Daoy (cell line): ENCODE measurements around the gene LPXN. TPM values are rescaled to one million over a fixed set of nuclear protein-coding genes. Genes with fewer than 3 reads are reported as not detected.

ENCODE experiments used
- DNase-seq: peaks from one replicate; pipeline ENCODE4 v3.0.0-alpha.2; 2015; ENCODE audit warnings: low read depth
- total RNA-seq: library from RNA; depleted of rRNA; stranded (reverse); fragments of >200 nt; shearing (Covaris generic); gene quantifications from 2 replicates; pipeline ENCODE4 v1.2.3, GENCODE V29; 2014

The LPXN gene
- total RNA-seq, 1 experiment from 2014 or later: 132 TPM

DNA sequence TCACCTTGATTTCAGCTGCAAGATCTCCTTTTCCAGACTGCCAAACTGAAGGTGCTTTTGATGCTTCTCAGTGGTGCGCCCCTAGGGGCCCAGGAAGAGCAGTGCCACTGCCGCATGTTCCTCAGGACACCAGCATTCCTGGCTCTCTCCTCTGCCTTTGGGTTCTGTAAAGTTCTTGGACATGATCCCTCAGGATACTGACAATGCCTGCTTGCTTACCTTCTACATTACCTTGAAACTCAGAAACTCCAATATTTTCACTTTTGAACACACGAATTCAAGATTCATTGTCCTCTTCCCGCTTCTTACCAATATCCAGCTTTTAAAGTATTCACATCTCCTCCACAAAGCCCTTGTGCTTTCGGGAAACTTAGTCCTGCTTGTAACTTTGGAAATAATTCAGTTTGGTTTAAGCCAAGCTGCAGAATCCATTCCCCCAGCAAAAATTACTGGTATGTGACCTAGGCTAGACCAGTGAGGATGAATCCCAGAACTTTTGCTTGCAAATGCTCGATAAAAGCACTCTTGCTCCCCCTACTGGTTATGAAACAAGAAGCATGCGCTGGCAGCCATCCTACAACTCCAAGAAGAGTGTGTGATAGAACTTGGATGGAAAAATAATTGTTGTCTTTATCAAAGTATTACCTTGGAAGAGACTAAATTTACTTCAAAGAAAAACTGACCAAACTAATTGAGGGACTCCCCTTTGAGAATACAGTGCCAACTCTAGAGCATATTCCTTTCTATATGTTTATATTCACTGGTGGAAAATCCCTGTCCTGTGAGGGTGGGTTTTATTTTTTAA, 51.2 kb downstream of the LPXN start:
- DNase-seq: peak; percentile 55

DNA sequence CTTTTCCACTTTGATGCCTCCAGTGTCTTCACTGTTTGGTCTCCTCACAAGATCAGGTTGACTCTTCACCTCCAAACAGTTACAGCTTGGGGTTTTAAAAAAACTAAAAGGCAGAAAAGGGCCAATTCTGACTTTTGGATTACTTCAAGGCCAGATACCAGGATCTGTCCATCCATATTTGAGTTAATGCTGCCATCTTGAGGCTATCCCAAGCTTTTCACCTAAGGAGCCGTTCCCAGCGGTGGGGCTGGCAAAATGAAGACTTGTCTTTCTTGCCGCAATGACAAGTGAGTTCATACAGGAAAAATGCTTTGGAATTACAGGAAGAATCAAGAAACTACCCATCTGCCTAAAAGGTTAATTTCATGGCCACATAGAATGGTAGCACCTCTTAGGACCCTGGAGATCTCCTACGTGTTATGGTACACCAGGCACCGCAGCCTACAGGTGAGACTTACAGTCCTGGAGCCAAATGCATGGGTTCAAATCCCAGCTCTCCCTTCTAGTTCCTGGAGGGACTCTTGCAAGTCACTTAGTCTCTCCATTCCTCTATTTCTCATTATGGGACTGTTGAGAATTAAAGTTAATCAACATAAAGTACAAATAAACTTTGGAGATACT, 61.8 kb downstream of the LPXN start:
- DNase-seq: peak; percentile 59

DNA sequence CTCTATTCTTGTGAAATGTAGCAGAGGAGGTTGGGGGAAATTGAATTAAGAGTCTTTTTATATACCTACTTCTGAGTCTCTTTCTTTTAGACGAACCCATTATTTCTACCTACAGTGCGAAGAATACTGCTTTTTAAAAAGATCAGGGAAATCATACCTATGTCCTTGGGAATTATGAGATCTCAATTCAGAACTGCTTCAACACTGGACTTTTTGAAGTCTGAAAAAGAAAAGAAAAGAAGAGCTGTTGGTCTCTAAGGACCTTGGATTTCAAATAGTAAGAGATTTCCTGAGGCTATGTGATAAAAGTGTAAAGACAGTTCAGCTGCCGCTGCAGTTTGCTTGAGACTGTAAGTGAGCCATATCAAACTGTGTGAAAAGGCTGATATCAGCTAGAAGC, 64.0 kb downstream of the LPXN start:
- no peak for DNase-seq

DNA sequence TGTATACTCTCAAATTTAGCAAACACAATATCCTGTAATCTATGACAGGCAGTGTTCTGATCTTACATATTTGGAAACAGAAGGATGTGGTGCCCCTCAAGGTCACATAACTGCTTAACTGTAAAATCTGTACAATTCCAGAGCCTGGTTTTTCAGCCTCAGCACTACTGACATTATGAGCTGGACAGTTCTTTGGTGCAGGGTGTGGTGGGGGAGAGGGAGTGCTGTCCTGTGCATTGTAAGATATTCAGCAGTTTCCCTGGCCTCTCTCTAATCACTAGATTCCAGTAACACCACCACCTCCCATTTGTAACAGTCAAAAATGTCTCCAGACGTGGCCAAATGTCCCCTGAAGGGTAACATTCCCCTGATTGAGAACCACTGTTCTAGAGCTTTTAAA, 65.9 kb downstream of the LPXN start:
- DNase-seq: no peak

DNA sequence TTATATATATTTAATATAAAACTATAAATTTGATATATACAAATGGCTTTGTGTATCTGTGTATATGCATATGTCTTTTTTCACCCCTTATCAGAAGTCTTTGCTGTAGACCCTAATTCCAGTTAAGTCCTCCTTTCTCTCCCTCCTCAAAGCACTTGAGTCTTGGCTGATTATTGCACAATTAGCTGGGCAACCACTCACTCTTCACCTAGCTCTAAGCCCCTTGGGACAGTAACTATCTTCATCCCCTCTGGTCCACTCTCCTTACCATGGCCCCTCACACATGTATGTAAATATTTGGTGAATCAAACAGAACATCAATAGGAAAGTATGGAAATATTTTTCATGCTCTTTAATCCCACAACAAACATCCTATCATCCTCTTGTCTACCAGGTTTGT, 66.8 kb downstream of the LPXN start:
- DNase-seq: no peak

DNA sequence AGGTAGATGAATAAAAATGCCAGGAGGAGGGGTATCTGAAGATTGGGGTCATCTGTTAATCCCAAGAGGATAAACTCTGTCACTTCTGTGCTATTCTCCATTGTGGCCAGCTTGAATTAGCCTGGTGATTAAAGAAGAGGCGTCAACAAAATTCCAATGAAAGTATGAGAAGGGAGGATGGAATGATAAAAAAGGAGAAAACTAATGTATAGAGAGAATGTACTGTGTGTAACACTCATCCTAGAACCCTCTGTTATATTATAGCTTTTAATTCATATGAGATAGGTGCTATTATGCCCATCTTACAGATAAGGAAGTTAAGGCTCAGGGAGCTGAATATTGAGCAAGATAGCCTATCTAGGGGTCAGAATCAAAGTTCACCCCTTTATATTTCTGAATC, 67.7 kb downstream of the LPXN start, which contains the start of gene OR5B21:
Gene OR5B21, minus strand, starts transcription at position 101 of the 400 bp plus-strand sequence. Its CDS starts 0 bp downstream, at position 101.
- no peak for DNase-seq

DNA sequence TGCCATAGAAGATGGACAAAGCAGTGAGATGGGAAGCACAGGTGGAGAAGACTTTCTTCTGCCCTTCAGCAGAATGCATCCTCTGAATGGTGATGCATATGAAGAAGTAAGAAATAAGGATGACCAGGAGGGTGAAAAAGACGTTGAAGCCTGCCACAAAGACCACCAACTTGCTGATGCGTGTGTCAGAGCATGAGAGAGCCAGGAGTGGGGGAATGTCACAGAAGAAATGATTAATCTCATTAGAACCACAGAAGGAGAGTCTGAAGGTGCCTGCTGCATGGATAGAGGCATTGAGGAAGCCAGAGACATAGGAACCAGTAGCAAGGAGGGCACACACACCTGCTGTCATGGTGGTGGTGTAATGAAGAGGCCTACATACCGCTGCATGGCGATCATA, 68.3 kb downstream of the LPXN start:
- DNase-seq: no peak

DNA sequence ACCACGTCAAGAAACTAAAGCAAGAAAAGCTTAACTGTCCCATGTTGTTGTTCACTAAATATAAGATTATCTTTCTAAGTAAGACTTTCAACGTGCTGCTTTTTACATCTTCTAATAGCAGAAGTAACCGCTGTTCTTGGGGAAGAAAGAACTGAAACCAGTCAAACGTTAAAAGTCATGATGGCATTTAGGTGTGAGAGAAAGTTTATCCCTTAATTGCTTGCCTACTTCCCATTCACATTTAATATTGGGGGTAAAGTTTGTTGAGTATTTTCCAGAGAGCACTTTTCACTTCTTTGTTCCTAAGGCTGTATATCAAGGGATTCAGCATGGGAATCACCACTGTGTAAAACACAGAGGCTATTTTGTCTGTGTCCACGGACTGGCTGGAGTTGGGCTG, 68.7 kb downstream of the LPXN start:
- DNase-seq: no peak

DNA sequence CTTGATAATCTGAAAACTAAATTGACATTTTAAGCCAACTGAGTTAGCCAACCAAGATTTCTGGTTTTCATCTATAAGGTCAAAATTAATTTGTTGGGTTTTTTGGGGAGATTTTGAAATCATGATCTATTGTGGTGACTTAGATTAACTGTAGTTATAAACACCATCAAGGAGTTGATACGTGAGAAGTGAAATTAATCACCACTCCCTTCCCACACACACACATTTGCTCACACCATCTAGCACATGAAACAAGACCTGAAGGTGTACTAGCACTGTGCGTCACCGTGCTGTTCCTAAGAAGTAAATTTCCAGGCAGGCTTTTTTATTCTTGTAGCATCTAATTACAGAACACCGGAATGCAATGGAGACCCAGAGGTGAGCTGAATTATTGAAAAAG, 69.8 kb downstream of the LPXN start:
- no peak for DNase-seq

DNA sequence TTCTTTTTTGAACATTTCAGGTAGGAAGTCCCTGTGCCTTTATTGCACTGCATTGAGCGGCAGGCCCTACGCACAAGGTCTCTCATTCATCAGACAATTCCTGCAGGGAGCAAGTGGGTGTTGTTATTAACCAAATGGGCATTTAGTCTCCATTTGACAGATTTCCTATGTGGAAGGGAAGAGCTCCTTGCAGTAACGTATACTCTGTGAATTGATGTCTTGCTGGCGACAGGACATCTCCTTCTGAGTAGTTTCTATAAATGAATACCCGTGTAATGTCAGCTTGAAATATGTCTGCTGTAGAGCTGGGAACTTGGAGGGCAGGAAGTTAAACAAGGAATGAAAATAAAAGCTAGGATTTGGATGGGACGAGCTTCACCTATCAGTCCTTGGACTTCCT, 71.4 kb downstream of the LPXN start:
- DNase-seq: no peak

DNA sequence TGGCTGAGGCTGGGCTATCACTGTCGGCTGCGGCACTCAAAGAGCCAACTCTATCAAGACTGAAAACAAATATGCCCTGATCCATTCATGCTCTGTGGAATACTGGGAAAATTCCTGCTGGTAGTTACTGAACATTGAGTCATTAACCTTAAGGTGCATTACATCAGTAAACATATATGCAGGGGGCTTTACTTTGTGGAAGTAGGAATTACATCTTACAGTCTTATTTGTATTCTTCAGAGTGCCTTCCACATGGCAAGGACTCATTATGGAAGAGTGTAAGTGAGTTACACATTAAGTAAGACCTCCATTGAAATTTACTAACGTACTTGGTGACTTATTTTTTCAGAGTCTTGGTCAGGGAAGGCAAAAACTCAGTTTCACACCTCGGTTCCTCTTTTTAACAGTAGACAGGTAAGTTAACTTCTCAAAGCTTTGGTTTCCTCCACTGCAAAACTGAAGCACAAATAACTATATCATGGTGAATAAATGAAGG, 72.2 kb downstream of the LPXN start:
- no peak for DNase-seq

DNA sequence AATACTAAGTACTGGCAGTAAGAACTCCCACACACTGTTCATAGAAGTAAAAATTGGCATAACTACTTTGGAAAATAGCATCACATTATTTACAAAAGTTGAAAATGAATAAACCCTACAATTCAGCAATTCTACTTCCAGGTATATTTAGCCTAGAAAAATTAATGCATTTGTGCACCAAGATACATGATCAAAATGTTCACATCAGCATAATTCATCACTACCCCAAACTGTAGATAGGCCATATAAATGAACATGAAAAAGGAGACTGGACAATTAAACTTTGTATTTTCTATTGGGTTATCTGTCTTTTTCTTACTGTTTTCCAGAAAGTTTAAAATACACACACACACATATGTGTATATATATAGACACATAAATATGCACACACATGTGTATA, 73.7 kb downstream of the LPXN start:
- no peak for DNase-seq

DNA sequence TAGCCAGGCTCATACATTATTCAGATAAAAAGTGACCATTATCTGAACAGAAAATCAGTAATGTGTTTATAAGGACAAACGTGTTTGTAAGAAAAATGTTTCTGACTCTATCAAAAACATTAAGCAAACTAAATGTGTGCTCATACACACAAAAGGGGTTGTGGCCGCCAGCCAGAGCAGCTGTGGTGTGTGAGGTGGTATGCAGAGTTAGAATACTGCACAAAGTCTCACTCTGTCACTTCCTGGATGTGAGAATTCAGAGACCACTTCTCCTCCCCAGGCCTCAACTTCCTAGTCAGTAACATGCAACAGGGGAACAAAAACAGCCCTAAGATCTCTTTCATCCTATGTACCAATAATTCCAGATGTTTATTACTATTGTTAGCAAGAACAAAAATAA, 77.2 kb downstream of the LPXN start:
- no peak for DNase-seq

DNA sequence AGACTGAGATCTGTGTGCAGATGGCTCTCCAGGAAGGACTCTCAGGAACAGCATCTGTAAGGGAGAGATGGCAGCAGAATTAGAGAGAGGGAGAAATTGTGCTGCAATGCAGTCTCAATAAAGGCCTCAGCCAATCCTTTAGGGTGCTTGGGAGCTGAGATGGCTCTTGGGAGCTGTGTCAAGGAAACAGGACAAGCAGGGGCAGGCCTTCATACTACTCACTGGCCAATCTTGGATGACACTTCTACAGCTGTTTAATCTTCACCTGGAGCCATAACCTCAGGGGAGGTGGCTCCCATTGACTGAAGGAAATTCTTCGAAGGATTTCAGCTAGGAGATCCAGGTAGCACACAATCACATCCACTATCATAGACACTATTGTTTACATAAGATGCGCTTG, 77.7 kb downstream of the LPXN start:
- no peak for DNase-seq

DNA sequence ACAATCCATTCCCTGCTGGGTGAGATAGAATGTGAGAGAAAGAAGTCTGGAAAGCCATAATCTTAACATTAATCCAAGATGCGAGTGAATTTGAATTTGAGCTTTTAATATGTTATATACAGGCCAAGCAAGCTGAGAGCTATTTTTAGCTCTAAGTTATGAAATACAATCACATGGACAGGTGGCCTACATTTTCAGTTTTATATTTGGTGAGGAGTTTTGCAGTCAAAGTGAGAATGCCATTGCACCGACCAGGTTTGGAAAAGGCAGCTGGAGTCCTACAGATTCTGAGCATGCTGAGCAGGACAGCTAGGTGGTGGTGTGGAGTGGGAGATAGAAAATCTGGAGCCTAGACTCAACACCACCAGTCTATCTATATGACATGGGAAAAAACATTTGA, 79.8 kb downstream of the LPXN start:
- no peak for DNase-seq

DNA sequence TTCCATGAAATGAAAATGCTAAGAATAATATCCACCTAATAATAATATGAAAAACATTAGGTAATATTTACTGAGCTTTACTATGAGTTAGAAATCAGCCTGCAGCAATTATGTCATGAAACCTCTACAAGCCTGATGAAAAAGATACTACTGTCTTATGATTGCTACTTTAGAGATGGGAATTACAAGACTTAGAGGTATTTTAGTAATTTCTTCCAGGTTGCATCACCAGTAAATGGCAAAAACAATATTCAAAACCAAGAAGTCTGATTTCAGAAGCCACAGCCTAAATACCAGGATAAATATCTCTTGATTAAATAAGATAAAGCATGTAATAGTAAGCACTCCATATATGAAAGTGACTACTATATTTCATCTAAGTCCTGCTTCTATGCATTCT, 81.6 kb downstream of the LPXN start:
- no peak for DNase-seq

DNA sequence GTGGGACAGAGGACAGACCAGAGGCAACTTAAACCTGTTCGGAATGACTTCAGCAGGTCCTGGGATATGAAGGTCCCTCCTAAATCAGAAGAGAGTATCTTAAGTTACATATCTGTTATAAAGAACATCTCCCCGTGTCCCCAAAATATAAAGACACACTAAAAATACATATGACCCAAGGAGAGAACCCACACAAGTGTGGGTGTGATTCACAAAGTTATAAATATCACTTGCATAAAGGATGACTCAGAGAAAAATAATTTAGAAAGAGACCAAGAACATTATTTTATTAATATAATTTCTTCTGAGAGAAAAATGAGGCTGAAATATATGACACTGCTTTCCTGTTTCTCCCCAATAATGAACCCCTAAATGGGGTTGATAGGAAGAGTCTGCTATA, 82.0 kb downstream of the LPXN start:
- no peak for DNase-seq

DNA sequence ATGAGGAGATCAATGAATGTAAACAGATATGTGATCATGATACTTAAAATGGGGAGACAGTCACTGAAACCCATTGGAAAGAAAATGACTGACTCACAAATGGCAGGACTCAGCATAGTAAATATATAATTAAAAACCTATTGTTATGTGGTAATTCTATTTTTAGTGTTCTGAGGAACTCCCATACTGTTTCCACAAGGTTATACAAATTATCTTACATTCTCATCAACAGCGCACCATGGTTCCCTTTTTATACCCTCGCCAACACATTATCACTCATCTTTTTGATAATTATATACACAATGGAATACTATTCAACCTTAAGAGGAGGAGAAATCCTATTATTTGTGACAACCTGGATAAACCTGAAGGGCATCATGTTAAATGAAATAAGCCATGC, 84.8 kb downstream of the LPXN start:
- no peak for DNase-seq

DNA sequence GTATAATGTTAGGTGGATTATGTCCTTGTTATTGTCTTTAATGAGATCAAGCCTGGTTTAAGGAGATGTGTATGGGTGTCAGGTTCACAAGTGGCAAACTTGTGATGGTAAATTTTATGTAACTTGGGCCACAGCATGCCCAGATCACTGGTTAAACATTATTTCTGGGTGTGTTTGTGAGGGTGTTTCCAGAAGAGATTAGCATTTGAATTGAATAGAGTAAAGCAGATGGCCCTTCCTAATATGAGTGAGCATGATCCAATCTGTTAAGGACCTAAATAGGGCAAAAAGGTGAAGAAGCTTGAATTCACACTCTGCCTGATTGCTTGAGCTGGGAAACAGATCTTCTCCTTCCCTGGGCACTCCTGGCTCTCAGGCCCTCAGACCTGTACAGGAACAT, 88.5 kb downstream of the LPXN start:
- no peak for DNase-seq

DNA sequence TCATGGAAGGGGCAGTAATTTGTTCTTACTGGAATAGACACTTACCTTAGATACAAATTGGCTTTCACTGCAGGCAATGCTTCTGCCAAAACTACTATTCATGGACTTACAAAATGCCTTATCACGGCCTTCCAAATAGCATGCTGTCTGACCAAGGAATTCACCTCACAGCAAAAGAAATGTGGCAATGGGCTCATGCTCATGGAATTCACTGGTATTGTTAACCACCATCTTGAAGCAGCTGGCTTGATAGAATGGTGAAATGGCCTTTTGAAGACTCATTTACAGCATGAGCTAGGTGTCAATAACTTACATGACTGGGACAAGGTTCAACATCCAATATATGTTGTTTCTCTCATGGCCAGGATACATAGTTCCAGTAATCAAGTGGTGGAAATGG, 89.7 kb downstream of the LPXN start:
- DNase-seq: no peak
